Measurements from ENCODE around the gene MCM8. TPM values are rescaled to one million over a fixed set of nuclear protein-coding genes. Genes with fewer than 3 reads are reported as not detected.

The MCM8 gene
- total RNA-seq, 4 donors from 2014 or later, result 2.6 to 7.2 (median 5.9) TPM

DNA sequence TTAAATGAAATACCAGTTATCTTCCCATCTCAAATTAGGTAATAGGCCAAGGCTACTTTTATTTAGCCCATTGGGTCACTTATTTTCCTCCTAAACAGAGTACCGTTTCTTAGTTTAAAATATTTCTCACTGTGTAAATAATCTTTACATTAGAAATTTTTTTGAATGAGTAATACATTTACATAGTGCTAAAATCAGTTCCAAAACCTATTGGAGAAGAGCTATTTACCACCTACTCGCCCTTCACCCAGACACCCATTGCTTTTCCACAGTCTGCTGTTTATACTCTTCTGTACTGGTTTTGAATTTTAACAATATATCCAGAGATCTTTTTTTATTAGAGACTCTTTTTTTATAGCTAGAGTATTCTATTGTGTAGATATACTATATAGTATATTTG, 36.9 kb downstream of the MCM8 start:
- DNase-seq, result no peak
- H3K4me1 ChIP-seq, result no peaks in the 10 kb centered on the region
- TF ChIP-seq POLR2A (IDR thresholded peaks at IDR 0.05), result no peak
- TF ChIP-seq, protein P1, sequence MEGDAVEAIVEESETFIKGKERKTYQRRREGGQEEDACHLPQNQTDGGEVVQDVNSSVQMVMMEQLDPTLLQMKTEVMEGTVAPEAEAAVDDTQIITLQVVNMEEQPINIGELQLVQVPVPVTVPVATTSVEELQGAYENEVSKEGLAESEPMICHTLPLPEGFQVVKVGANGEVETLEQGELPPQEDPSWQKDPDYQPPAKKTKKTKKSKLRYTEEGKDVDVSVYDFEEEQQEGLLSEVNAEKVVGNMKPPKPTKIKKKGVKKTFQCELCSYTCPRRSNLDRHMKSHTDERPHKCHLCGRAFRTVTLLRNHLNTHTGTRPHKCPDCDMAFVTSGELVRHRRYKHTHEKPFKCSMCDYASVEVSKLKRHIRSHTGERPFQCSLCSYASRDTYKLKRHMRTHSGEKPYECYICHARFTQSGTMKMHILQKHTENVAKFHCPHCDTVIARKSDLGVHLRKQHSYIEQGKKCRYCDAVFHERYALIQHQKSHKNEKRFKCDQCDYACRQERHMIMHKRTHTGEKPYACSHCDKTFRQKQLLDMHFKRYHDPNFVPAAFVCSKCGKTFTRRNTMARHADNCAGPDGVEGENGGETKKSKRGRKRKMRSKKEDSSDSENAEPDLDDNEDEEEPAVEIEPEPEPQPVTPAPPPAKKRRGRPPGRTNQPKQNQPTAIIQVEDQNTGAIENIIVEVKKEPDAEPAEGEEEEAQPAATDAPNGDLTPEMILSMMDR (IDR thresholded peaks at IDR 0.05), result no peak
- no peak overlapping the region for H3K4me3 ChIP-seq
- H3K36me3 ChIP-seq, result peaks cover 0 to 56% (median 0%) of the 10 kb centered on the region in 3 donors
- intact Hi-C loops (cut with DNase I), result no loop called here
- no peaks in the 10 kb centered on the region for H3K9me3 ChIP-seq
- WGBS, 2 donors, result 86 to 88% methylated on average over 2 of the region's 2 CpGs
- H3K27me3 ChIP-seq, result no peaks in the 10 kb centered on the region
- no peak overlapping the region for H3K27ac ChIP-seq

DNA sequence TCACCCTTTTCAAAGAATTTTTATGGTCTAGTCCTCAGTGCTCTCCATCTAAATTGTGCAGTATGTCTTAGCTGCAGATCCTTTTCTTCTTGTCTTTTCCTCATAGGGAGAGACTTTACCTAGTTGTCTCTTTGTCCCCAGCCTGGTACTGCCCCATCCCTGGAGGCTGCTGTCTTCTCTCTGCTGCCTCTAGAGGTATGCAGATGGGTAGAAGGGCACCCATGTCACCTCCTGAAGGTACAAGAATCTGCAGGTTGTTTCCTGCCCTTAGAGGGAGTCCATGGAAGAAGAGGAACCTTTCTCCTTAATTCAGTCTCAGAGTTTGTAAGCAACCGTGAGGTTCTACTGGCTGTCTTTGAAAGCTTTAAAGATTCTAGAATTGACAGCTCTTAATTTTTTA, 39.1 kb downstream of the MCM8 start:
- DNase-seq, result no peak
- Histone ChIP-seq H3K27ac (no peak overlapping the region), H3K27me3 (no peaks in the 10 kb centered on the region), H3K9me3 (no peaks in the 10 kb centered on the region), H3K36me3 (peaks cover 0 to 52% (median 0%) of the 10 kb centered on the region in 3 donors), H3K4me3 (no peak overlapping the region), H3K4me1 (no peaks in the 10 kb centered on the region)
- TF ChIP-seq, protein P1 (IDR thresholded peaks at IDR 0.05), result no peak
- TF ChIP-seq POLR2A (IDR thresholded peaks at IDR 0.05), result no peak
- WGBS, 2 donors, result 87 to 100% methylated on average over 1 of the region's 1 CpG
- intact Hi-C loops (cut with DNase I), result no loop called here

DNA sequence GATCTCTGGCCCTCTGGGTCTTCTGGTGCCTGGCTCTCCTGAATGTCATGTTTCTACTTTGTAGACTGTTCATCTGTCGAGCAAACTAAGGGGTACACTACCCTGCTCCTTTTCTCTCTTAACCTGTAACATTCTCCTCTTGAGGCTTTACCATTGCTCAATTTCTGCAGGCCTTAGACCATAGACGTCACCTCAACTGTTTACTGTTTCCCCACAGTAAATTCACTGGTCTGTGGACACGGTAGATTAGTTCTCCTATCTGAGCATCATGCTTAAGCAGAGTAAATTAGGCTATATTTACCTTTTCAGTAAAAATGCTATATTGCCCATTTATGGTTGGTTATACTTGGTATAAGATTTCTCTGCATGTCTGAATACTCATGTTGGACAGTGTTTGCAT, 40.5 kb downstream of the MCM8 start:
- Histone ChIP-seq H3K4me1 (no peaks in the 10 kb centered on the region), H3K9me3 (no peaks in the 10 kb centered on the region), H3K27ac (no peak overlapping the region), H3K36me3 (peaks cover 0 to 54% (median 0%) of the 10 kb centered on the region in 3 donors), H3K4me3 (no peak overlapping the region), H3K27me3 (no peaks in the 10 kb centered on the region)
- WGBS, 2 donors, result 82 to 90% methylated on average over 3 of the region's 3 CpGs
- intact Hi-C loops (cut with DNase I), result no loop called here
- no peak for TF ChIP-seq POLR2A (IDR thresholded peaks at IDR 0.05)
- TF ChIP-seq, protein P1 (IDR thresholded peaks at IDR 0.05), result no peak
- DNase-seq, result no peak

DNA sequence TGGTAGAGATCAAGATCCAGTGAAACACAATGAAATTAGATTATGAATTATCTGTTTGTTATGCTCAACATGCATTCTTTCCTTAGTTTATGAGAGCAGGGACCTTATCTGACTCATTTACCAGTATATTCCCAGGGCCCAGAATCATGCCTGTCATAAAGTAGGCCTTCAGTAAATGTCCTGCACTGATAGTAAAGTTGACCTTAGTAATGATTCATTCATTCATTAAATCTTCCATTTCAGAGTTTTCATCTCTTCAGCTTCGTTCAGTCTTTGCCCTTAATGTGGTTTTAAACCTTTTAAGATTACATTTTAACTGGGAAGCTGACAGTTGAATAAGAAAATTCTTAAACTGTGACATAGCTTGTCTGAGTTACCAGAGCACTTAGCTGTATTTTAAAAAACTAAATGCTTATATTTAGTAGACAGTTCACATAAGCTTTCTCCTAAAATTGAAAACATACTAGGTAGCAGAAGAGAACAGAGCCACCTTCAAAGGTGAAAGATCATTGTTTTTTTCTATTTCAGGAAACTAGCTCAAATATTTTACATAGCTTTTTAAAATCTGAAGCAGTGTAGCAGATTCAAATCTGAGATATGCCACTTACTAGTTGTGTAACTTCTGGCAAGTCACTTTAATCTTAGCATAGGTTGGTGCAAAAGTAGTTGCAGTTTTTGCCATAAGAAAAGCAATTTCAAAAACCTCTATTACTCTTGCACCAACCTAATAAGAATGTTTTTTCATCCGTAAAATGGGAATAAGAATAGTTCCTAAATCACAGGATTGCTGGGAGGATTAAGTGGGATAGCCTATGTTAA, 41.4 kb downstream of the MCM8 start:
- Histone ChIP-seq H3K9me3 (no peaks in the 10 kb centered on the region), H3K4me3 (no peak overlapping the region), H3K4me1 (peaks cover 0 to 4% (median 0%) of the 10 kb centered on the region in 3 donors), H3K36me3 (peaks cover 0 to 50% (median 0%) of the 10 kb centered on the region in 3 donors), H3K27ac (no peak overlapping the region), H3K27me3 (no peaks in the 10 kb centered on the region)
- DNase-seq, result no peak
- intact Hi-C loops (cut with DNase I), result no loop called here
- 68 to 70% methylated on average over 2 of the region's 2 CpGs for WGBS, 2 donors
- TF ChIP-seq POLR2A (IDR thresholded peaks at IDR 0.05), result no peak
- TF ChIP-seq, protein P1 (IDR thresholded peaks at IDR 0.05), result no peak

DNA sequence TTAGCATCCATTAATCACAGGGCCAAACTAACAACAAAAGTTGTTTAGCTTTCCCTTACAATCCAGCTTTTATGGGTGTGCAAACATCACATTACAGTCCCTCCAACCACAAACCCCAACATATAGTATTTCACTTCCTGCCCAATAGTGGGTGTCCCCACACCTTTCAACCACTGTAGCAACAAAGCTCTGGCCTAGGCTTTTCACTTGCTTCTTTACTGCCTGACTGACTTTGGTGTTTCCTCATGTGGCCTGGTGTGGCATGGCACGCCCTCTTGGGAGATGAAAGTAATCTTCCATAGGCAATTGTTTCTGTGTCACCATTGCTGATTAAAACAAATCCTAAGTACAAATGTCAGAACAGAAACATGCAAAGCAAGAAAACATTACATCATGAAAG, 46.3 kb downstream of the MCM8 start:
- H3K27me3 ChIP-seq, result no peaks in the 10 kb centered on the region
- no peak overlapping the region for H3K27ac ChIP-seq
- DNase-seq, result no peak
- peaks cover 0 to 4% (median 0%) of the 10 kb centered on the region in 3 donors for H3K4me1 ChIP-seq
- H3K4me3 ChIP-seq, result no peak overlapping the region
- TF ChIP-seq, protein P1 (IDR thresholded peaks at IDR 0.05), result peak in 3 of 6 experiments; percentile 6 to 34 (median 8)
- no peak for TF ChIP-seq POLR2A (IDR thresholded peaks at IDR 0.05)
- H3K36me3 ChIP-seq, result peaks cover 0 to 15% (median 0%) of the 10 kb centered on the region in 3 donors
- H3K9me3 ChIP-seq, result no peaks in the 10 kb centered on the region
- intact Hi-C loops (cut with DNase I), result no loop called here
- 55 to 57% methylated on average over 1 of the region's 1 CpG for WGBS, 2 donors

Data from esophagus squamous epithelium (tissue), 5 donors.